Activated CD4-positive, CD25-positive, alpha-beta regulatory T cell treated with anti-CD3 and anti-CD28 coated beads, Interleukin-2, amount 50 U/mL, for 16 hours (primary cell): ENCODE measurements around the gene MAP3K4.
"Not testable (repeated sequence)": the region's sequence is repeated elsewhere in the genome, so short reads cannot be mapped to it uniquely, and the experiment has no call there.

ENCODE experiments used
- DNase-seq: peaks from one replicate; pipeline ENCODE4 v3.0.0-alpha.2; 2020; ENCODE audit warnings: low read depth, low spot score

The MAP3K4 gene

GRCh38 chr6:161082215-161082614, 90.6 kb downstream of the MAP3K4 start:
- DNase-seq: no peak

- no peak for DNase-seq
These were observed 93.7 kb downstream of the MAP3K4 start for GRCh38 chr6:161085246-161085645.

DNA sequence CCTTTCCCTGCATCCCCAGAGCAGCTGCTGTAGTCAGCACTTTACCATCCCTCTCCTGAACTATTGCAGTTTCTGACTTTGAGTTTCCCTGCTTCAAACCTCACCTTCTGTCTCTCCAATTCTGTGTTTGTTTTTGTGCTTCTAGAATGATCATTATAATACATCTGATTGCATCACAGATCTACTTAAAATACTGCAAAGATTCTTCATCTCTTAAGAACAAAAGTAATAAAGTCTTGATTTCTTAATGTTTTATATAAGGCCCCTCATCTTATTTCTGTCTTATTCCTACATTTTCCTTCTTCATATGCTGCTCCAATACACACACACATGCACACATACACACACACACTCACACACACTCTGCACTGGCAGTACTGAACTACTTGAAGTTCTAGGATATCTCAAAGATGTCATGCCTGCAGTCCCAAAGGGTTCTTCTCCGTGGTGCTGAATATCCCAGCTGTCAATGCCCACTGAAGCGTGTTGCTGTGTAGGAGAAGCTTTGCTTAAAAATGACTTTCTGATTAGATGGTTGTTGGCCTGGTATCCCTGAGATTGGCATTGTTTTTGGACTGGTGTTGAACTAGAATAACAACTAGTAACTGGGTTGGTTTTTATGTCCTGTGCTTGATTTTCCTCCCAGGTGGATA, 97.2 kb downstream of the MAP3K4 start:
- no peak for DNase-seq

DNA sequence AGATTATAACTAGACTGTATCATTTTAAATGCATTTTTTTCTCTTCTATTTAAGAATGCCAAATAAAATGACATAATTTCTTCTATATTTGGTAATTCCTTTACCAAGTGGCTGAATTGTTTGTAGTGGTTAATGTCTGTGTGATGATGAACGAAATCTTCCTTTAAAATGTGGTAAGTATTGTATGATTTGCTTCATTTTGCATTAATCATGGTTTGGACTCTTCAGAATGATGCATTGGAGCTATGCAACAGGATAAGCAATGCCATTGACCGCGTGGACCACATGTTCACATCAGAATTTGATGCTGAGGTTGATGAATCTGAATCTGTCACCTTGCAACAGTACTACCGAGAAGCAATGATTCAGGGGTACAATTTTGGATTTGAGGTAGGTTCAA, 99.6 kb downstream of the MAP3K4 start:
- DNase-seq: no peak

DNA sequence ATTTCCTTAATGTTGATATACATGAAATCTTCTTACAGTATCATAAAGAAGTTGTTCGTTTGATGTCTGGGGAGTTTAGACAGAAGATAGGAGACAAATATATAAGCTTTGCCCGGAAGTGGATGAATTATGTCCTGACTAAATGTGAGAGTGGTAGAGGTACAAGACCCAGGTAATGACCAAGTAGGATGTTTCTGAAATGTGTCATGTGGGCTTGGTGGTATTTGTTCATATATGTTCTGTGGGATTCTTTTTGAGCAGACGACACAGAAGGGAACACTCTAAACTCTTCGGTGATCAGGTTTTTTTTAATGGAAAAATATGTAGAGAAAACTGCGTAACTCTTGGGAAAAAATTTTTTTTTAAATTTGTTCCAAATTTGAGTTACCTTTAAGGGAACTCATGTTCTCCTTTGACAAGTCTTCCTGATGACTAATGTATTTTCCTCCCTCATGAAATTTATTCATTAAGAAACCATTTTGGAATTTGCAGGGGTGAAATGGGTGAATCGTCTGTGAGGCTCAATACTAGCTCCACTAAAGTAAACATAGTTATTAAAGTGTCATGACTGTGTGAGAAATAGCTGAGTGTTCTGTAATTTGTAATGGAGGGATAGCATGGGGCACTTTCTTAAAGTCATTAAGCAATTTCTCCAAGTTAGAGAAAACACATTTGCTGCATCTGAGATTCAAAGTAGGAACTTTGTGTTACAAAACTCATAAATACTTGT, 100.6 kb downstream of the MAP3K4 start:
- no peak for DNase-seq

GRCh38 chr6:161094955-161095354, 103.4 kb downstream of the MAP3K4 start:
- no peak for DNase-seq

- DNase-seq: no peak
These were observed 104.3 kb downstream of the MAP3K4 start for GRCh38 chr6:161095916-161096315.

DNA sequence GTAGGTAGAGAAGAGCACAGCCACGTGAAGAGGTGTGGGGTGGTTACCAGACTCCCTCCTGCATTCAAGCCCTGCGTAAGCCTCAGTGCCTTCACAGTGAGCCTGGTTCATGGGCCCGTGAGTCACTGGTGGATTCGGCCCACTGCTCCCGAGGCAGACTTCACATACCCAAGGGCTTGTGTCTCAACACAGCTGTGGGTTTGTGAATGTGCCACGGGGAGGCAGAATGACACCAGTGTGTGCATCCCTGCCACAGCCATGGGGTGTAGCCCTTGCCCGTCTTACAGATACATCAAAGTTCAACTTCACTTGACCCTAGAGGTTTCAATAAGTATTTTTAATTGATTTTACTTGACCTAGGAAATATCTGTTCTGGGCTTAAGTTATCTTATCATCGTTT, 108.5 kb downstream of the MAP3K4 start:
- no peak for DNase-seq

GRCh38 chr6:161101517-161101916, 109.9 kb downstream of the MAP3K4 start:
- DNase-seq: no peak

GRCh38 chr6:161103475-161103874, 111.9 kb downstream of the MAP3K4 start:
- no peak for DNase-seq

DNA sequence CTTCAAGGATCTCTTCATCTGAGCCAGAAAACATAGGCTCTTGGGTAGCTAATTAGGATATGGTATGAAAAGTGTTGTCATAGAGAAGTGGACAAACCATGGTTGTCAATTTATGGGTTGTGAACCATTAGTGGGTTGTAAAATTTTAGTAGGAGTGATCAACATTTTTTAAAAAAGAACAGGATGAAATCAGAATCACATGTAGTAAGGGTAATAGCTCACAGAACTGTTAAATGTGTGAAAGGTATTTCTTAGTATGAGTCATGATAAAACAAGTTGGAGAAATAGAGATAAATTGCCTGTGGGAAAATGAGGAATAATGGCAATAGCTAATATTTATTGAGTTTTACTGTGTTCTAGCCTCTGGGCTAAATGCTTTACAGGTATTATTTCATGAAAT, 113.4 kb downstream of the MAP3K4 start:
- no peak for DNase-seq

GRCh38 chr6:161105408-161105807, 113.8 kb downstream of the MAP3K4 start:
- no peak for DNase-seq

DNA sequence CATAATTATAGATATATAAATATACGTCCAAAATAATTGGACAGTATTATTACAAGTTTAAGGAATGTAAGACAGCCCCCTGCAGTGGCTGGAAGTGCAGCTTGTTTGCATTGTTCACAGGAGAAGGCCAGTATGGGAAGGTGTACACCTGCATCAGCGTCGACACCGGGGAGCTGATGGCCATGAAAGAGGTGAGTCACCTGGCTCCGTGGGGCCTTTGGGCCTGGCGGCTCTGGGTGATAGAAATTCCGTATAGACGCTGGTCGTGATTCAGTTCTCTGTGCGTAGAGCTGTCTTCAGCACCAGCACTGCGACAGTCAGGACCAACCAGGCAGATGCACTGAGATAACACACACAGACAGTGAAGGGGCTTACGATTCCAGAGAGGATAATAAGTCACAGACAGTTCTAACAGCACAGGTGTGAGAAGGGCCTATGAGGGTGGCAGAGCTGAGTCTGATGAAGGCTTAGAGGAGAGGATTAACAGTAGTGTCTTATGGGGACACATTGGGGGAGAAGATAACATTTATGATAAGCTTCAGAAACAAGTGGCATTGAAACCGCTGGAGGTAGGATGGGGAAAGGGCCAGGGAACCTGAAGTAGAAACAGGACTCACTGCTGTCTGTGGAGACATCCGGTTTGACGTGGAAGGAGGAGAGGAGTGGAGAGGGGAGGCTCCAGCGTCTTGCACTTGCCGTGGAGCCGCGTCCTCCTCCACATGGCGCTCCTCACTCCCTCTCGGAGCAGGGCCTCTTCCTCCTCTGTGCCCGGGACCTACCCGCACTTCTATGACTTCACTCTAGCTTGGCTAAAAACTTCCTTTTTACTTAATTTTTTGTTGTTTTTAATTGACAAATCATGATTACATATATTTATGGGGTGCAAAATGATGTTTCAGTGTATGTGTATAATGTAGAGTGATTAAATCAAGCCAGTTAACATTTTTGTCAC, 116.5 kb downstream of the MAP3K4 start:
- DNase-seq: no peak

DNA sequence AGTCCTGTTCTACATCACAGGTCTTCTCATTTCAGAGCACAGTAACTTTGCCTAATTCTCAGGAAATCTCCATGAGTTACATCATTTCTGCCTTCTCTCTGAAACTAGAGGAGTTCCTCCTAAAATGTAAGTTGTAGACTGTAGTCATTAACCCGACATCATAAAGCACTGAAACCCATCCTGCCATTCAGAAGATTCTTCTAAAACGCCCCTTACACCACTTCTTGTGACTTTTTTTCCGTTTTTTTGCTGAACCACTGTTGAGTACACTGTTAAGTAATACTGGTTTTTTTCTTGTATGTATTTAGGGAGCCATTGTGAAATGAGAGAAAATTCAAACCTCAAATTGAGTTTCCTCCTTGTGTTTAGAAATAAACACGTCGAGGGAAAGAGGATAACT, 117.3 kb downstream of the MAP3K4 start:
- DNase-seq: no peak

GRCh38 chr6:161109366-161109765, 117.8 kb downstream of the MAP3K4 start:
- DNase-seq: no peak

DNA sequence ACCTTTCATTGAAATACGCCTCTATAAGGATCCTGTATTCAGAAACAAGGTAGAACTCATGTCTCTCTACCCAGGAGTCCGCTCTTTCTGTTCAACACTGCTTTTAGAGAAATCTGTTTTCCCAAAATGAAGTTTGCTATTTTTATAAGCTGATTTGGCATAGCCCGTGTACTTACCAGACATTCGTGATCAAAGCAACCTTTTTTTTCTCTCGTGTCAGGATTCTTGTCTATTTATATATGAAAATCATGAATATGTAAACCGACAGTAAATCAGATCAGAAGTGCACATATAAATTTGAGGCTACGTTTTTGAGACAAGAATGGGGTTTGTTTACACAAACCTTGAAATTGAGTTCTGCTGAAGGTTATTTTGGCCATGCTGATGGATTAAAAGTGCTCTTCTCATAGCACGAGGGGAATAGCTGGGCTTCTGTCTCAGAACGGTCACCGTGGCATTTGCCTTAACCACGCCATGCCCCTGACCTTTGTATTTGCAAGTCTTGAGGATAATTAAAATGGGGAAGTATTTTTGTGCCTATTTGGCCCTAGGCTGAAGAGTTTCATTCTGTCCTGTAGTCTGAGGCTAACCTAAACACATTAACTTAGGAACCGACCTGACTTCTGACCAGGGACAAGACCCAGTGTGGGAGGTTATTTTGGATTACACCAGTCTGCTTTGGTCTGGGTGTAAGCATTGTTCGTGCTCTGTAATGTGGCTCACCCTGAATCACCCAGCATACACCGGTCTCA, 118.6 kb downstream of the MAP3K4 start:
- no peak for DNase-seq

GRCh38 chr6:161111261-161111660, 119.7 kb downstream of the MAP3K4 start:
- no peak for DNase-seq

DNA sequence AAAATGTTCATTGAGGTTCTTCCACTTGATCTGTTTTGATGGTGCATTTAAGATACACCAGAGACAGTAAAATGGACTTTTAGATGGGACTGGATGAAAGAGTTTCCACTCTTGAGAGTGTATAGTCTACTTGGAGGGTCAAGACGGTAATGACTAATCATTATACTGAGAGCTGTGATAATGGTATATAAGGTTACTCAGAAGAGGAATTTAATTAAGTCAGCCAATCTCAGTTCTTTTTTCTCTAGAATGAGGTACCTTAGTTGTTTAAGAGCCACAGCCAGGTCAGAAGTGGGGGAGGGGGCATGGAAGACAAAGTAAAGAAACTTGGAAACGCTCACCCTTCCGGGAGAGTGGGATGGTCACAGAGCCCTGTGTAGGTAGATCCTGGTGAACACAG, 123.9 kb downstream of the MAP3K4 start:
- no peak for DNase-seq

DNA sequence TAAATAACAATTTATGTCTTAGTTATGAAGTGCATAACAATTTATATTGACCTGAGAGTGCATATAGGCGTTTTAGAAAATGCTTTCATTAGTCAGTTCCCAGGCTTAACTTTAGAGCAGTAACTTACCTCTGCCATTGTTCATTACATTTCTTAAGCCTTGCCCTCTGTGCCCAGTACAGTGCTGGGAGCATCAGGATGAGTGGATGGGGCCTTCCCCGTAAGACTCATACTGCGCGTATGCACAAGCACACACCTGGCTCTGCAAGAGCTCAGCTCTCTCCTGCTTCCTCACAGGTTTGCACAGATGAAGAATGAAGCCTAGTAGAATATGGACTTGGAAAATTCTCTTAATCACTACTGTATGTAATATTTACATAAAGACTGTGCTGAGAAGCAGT, 125.0 kb downstream of the MAP3K4 start:
- no peak for DNase-seq

DNA sequence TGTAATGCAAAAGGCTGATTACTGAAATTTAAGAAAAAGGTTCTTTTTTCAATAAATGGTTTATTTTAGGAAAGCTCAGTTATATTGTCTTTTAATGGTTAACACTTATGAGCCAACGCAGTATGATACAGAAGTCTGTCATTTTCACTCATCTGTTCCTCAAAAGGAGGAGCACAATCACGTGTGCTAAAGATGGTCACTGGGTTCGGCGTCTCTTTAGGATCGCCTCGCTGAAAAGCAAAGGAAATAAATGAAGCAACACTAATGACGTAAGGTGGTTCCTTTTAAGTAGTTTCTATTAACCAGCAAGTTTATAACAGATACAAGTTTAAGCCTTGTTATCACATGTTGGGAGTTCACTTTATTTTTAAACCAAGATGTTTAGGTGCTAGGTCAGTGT, 125.7 kb downstream of the MAP3K4 start:
- no peak for DNase-seq

GRCh38 chr6:161117942-161118341, 126.4 kb downstream of the MAP3K4 start:
- DNase-seq: no peak

- not testable (repeated sequence) for DNase-seq
These were observed 131.8 kb downstream of the MAP3K4 start for GRCh38 chr6:161123319-161123718.
